GM23338 (cell line): ENCODE data around the gene HPRT1. TPM values are rescaled to one million over a fixed set of nuclear protein-coding genes. Genes with fewer than 3 reads are reported as not detected.

Experiments used
- ATAC-seq: fragments of 200-7000 bp; cut with Tn5 transposase; 3 replicates; pipeline ENCODE4 v1.9.1; 2020
- DNase-seq: peaks from one replicate; pipeline ENCODE4 v3.0.0-alpha.2; 2015; ENCODE audit warnings: low spot score
- H2AFZ ChIP-seq: fragments of 200-600 bp; sonication (generic); 2 replicates; pipeline ENCODE4 v1.8.0; 2016; ENCODE audit warnings: antibody characterized with exemption, mild to moderate bottlenecking, moderate library complexity
- H3F3A ChIP-seq: fragments of 200-600 bp; sonication (generic); replicated peaks from 2 replicates; pipeline ENCODE4 v1.8.0; 2017; ENCODE audit warnings: antibody characterized with exemption, mixed run types, low read depth
- H3K27ac ChIP-seq: fragments of 200-600 bp; sonication (generic); 2 replicates; pipeline ENCODE4 v1.6.1; 2016; ENCODE audit warnings: low read depth
- H3K27me3 ChIP-seq: fragments of 200-600 bp; sonication (generic); 2 replicates; pipeline ENCODE4 v1.8.0; 2016; ENCODE audit warnings: mild to moderate bottlenecking, mixed run types, moderate library complexity; ENCODE audit not compliant: insufficient read depth
- H3K36me3 ChIP-seq: fragments of 200-600 bp; sonication (generic); 2 replicates; pipeline ENCODE4 v1.8.0; 2016; ENCODE audit warnings: mild to moderate bottlenecking; ENCODE audit not compliant: insufficient read depth
- H3K4me1 ChIP-seq: fragments of 200-600 bp; sonication (generic); 2 replicates; pipeline ENCODE4 v1.8.0; 2016; ENCODE audit warnings: mild to moderate bottlenecking, moderate library complexity; ENCODE audit not compliant: insufficient read depth
- H3K4me2 ChIP-seq: fragments of 200-600 bp; sonication (generic); 2 replicates; pipeline ENCODE4 v1.7.1; 2017; ENCODE audit warnings: mixed run types
- H3K4me3 ChIP-seq: fragments of 200-600 bp; sonication (generic); 2 replicates; pipeline ENCODE4 v1.6.1; 2016; ENCODE audit warnings: mixed run types
- H3K79me2 ChIP-seq: fragments of 200-600 bp; sonication (generic); replicated peaks from 2 replicates; pipeline ENCODE4 v1.8.0; 2017; ENCODE audit warnings: mild to moderate bottlenecking; ENCODE audit not compliant: insufficient read depth
- H3K9me2 ChIP-seq: fragments of 200-600 bp; sonication (generic); 2 replicates; pipeline ENCODE4 v1.8.0; 2017; ENCODE audit not compliant: insufficient read depth
- H4K20me1 ChIP-seq: fragments of 200-600 bp; sonication (generic); replicated peaks from 2 replicates; pipeline ENCODE4 v1.8.0; 2017; ENCODE audit warnings: mild to moderate bottlenecking; ENCODE audit not compliant: insufficient read depth
- H3K27ac Mint-ChIP-seq: 2 replicates; pipeline ENCODE4 v1.8.0; 2020; ENCODE audit warnings: inconsistent platforms, mild to moderate bottlenecking, moderate library complexity, mixed read lengths
- H3K27me3 Mint-ChIP-seq: 3 replicates; pipeline ENCODE4 v1.8.0; 2022; ENCODE audit warnings: low read depth, mild to moderate bottlenecking, moderate library complexity, mixed read lengths, inconsistent platforms; ENCODE audit not compliant: insufficient read depth, poor library complexity
- H3K36me3 Mint-ChIP-seq: 3 replicates; pipeline ENCODE4 v1.8.0; 2021; ENCODE audit warnings: low read depth, mild to moderate bottlenecking, inconsistent platforms, moderate library complexity, mixed read lengths
- H3K4me1 Mint-ChIP-seq: 3 replicates; pipeline ENCODE4 v1.8.0; 2020; ENCODE audit warnings: mild to moderate bottlenecking, inconsistent platforms, mixed read lengths
- H3K4me3 Mint-ChIP-seq: 3 replicates; pipeline ENCODE4 v1.8.0; 2021; ENCODE audit warnings: moderate library complexity, mild to moderate bottlenecking, inconsistent platforms, mixed read lengths
- H3K9me3 Mint-ChIP-seq: 3 replicates; pipeline ENCODE4 v1.8.0; 2020; ENCODE audit warnings: moderate library complexity, mild to moderate bottlenecking, inconsistent platforms, mixed read lengths
- CREB1 ChIP-seq: fragments of 250-450 bp; sonication (Bioruptor Pico); IDR thresholded peaks from 2 replicates; pipeline ENCODE4 v1.5.0; 2020; ENCODE audit warnings: low read depth, mild to moderate bottlenecking, moderate library complexity
- EZH2 ChIP-seq: fragments of 200-600 bp; sonication (generic); IDR thresholded peaks from one replicate; pipeline ENCODE4 v1.8.0; 2017; ENCODE audit warnings: antibody characterized with exemption, mild to moderate bottlenecking, low read depth; ENCODE audit not compliant: unreplicated experiment
- EZH2phosphoT487 ChIP-seq: fragments of 200-600 bp; sonication (generic); IDR thresholded peaks from one replicate; pipeline ENCODE4 v1.8.1; 2018; ENCODE audit warnings: antibody characterized with exemption; ENCODE audit not compliant: unreplicated experiment
- POLR2AphosphoS5 ChIP-seq: IDR thresholded peaks from 2 replicates; pipeline ENCODE4 v1.6.1; 2016; ENCODE audit warnings: antibody characterized with exemption, low read depth
- REST ChIP-seq: IDR thresholded peaks from one replicate; pipeline ENCODE4 v1.6.1; 2018; ENCODE audit warnings: antibody characterized with exemption; ENCODE audit not compliant: unreplicated experiment
- polyA plus RNA-seq: library from polyadenylated mRNA; unstranded; fragments of >200 nt; fragmentation: Nextera tagmentation; extraction: Ambion mirVana; gene quantifications from 2 replicates; pipeline ENCODE4 v1.2.1, GENCODE V29; 2016
- total RNA-seq: library from RNA; depleted of rRNA; stranded (reverse); fragments of >200 nt; shearing (Covaris generic); gene quantifications from 2 replicates; pipeline ENCODE4 v1.2.3, GENCODE V29; 2014
- TF ChIP-seq, protein P1 (sequence below), 2 experiments: fragments of 200-600 bp in 1 of 2; sonication (generic) in 1 of 2; conservative IDR thresholded peaks; 2 replicates each; pipeline versions ENCODE4 v1.5.1 to v1.6.1; 2016 to 2017; ENCODE audit warnings: antibody characterized with exemption in 2 of 2, low read depth in 2 of 2, mild to moderate bottlenecking in 2 of 2, moderate library complexity in 1 of 2

The HPRT1 gene
- total and polyA plus RNA-seq, 2 experiments from 2014 or later = 27.0 to 79.4 TPM

GRCh38 chrX:134544513-134545151 is 84.7 kb downstream of the HPRT1 start:
- peak overlapping the region; percentile 78 for H3K4me2 ChIP-seq
- Mint-ChIP-seq H3K27me3 (peaks cover 54% of the 10 kb centered on the region), H3K4me3 (peak overlapping the region; percentile 77), H3K27ac (no peak overlapping the region), H3K36me3 (no peaks in the 10 kb centered on the region), H3K4me1 (peaks cover 44% of the 10 kb centered on the region), H3K9me3 (no peaks in the 10 kb centered on the region)
- DNase-seq (peak; percentile 57), ATAC-seq (peak; percentile 16)
- 0 out of 2 replicates have a peak, but pooled peaks cover 5% of the 10 kb centered on the region for H3F3A ChIP-seq
- H3K9me2 ChIP-seq = no peaks in the 10 kb centered on the region
- peaks cover 47% of the 10 kb centered on the region for H3K4me1 ChIP-seq
- H3K4me3 ChIP-seq = peak overlapping the region; percentile 59
- H2AFZ ChIP-seq = peak overlapping the region; percentile 47; the same call in 1 of the 2 replicates
- no peaks in the 10 kb centered on the region for H3K36me3 ChIP-seq
- no peaks in the 10 kb centered on the region for H3K79me2 ChIP-seq
- H4K20me1 ChIP-seq = no peaks in the 10 kb centered on the region
- H3K27me3 ChIP-seq = peaks cover 41% of the 10 kb centered on the region
- TF ChIP-seq REST (no peak), POLR2AphosphoS5 (no peak), CREB1 (CRISPR knock-in tag) (no peak), EZH2 (no peak)
- H3K27ac ChIP-seq = no peak overlapping the region

DNA sequence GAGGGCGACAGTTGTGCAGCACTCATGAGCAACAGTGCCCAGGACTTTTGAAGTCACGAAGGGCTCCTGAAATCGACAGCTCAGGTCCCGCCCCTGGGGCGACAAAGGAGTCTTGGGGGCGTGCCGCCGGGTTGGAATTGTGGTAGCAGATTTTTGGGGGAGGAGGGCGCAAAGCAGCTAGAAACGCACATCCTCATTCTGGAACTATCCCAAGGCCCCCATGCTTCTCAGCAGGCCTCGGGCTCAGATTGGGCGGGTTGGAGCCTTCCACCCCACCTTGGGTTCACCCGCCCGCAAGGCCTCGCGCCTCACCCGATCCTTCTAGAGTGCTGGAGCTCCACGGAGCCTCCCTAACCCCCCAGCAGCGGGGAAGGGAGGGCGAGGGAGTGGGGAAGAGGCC is 85.5 kb downstream of the HPRT1 start:
- DNase-seq (peak; percentile 45), ATAC-seq (peak; percentile 4)
- Histone ChIP-seq H3K79me2 (no peaks in the 10 kb centered on the region), H3K4me1 (peaks cover 50% of the 10 kb centered on the region), H3K4me2 (peak overlapping the region; percentile 78), H4K20me1 (no peaks in the 10 kb centered on the region), H2AFZ (peak overlapping the region; percentile 38; the same call in 1 of the 2 replicates), H3F3A (0 out of 2 replicates have a peak, but pooled peaks cover 5% of the 10 kb centered on the region), H3K27me3 (peaks cover 49% of the 10 kb centered on the region), H3K27ac (no peak overlapping the region), H3K9me2 (no peaks in the 10 kb centered on the region), H3K4me3 (peak overlapping the region; percentile 59), H3K36me3 (no peaks in the 10 kb centered on the region)
- peaks cover 62% of the 10 kb centered on the region for H3K27me3 Mint-ChIP-seq
- no peaks in the 10 kb centered on the region for H3K9me3 Mint-ChIP-seq
- H3K27ac Mint-ChIP-seq = no peak overlapping the region
- peak overlapping the region; percentile 68 for H3K4me3 Mint-ChIP-seq
- no peak for TF ChIP-seq EZH2phosphoT487
- TF ChIP-seq, protein P1, sequence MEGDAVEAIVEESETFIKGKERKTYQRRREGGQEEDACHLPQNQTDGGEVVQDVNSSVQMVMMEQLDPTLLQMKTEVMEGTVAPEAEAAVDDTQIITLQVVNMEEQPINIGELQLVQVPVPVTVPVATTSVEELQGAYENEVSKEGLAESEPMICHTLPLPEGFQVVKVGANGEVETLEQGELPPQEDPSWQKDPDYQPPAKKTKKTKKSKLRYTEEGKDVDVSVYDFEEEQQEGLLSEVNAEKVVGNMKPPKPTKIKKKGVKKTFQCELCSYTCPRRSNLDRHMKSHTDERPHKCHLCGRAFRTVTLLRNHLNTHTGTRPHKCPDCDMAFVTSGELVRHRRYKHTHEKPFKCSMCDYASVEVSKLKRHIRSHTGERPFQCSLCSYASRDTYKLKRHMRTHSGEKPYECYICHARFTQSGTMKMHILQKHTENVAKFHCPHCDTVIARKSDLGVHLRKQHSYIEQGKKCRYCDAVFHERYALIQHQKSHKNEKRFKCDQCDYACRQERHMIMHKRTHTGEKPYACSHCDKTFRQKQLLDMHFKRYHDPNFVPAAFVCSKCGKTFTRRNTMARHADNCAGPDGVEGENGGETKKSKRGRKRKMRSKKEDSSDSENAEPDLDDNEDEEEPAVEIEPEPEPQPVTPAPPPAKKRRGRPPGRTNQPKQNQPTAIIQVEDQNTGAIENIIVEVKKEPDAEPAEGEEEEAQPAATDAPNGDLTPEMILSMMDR (conservative IDR thresholded peaks at IDR 0.05; ENCODE audit: low read depth in 2 of 2) = no peak
- H3K36me3 Mint-ChIP-seq = no peaks in the 10 kb centered on the region
- H3K4me1 Mint-ChIP-seq = peaks cover 50% of the 10 kb centered on the region
